Mucosa of descending colon (tissue), 3 donors: ENCODE data around the gene ZBED6. TPM values are rescaled to one million over a fixed set of nuclear protein-coding genes. Genes with fewer than 3 reads are reported as not detected.
"Not testable (repeated sequence)": the region's sequence is repeated elsewhere in the genome, so short reads cannot be mapped to it uniquely, and the experiment has no call there.

ENCODE experiments used
- ATAC-seq: fragments of 200-7000 bp; cut with Tn5 transposase; one replicate; pipeline ENCODE4 v1.9.1; 2020; ENCODE audit warnings: mild to moderate bottlenecking, moderate library complexity
- DNase-seq, 3 donors: peaks; one replicate each; pipeline ENCODE4 v3.0.0-alpha.2; 2020
- H3K36me3 ChIP-seq: fragments of 200-600 bp; one replicate; pipeline ENCODE4 v1.8.0; 2021; ENCODE audit warnings: low read depth, mild to moderate bottlenecking
- H3K4me1 ChIP-seq: fragments of 200-600 bp; one replicate; pipeline ENCODE4 v1.8.0; 2021; ENCODE audit warnings: low read depth, mild to moderate bottlenecking
- H3K4me3 ChIP-seq: fragments of 200-600 bp; one replicate; pipeline ENCODE4 v1.8.0; 2021; ENCODE audit warnings: mild to moderate bottlenecking
- H3K9me3 ChIP-seq: fragments of 200-600 bp; one replicate; pipeline ENCODE4 v1.8.0; 2021; ENCODE audit warnings: mild to moderate bottlenecking
- intact Hi-C, 2 donors: fragments of 100-400 bp; cut with DNase I in 1 of 2; cut with micrococcal nuclease in 1 of 2; formaldehyde crosslinking; loops; one replicate each; pipeline versions ENCODE4 v1.11.0 to v1.11.1; 2022; cut with DNase I, micrococcal nuclease
- total RNA-seq, 3 donors: library from RNA; stranded (reverse); fragmentation: NEBNext Ultra II Directional in 2 of 3; extraction: Animal tissue kit (Norgen Biotek cat#: 25700) in 2 of 3; gene quantifications; one replicate each; pipeline versions ENCODE4 v1.2.1 to v1.2.4, GENCODE V29; 2021 to 2023
- TF ChIP-seq, protein P1 (sequence below): fragments of 200-600 bp; IDR thresholded peaks from one replicate; pipeline ENCODE4 v1.8.0; 2022; ENCODE audit warnings: antibody characterized with exemption, mild to moderate bottlenecking
- donor health status: DM: no; HTN: no; CAD: no; lungs with moderate emphysema.
- donor health status: DM: no; HTN: no; CAD: no.
- donor health status: DM: no; HTN: yes; CAD: no.

The ZBED6 gene
- total RNA-seq, 3 donors from 2014 or later = 23.9 to 33.7 (median 27.2) TPM

DNA sequence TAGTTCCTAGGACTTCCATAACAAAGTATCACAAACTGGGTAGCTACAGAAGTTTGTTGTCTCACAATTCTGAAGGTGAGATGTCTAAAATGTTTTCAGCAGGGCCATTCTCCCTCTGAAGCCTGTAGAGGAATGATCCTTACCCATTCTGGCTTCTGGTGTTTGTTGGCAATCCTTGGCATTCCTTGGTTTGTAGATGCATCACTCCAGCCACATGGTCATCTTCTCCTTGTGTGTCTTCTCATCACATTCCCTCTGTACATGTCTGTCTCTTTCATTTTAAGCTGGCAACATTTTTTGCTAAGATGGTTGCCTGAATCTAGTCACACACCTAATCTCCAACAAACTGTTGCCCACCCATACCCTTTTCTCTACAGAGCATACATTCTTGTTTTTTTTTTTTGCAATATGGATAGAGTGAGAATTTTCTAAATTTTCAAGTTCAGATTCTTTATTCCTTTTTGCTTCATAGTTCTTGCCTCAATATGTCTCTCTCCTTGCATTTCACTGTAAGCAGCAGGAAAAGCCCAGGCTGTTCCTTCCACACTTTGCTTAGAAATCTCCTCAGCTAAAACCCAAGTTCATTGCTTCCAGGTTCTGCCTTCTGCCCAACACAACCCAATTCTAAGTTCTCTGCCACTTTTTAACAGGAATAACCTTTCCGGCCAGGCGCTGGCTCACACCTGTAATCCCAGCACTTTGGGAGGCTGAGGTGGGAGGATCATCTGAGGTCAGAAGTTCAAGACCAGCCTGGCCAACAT, 18.3 kb downstream of the ZBED6 start:
- Histone ChIP-seq H3K36me3 (peaks cover 14% of the 10 kb centered on the region), H3K4me1 (no peaks in the 10 kb centered on the region), H3K4me3 (no peak overlapping the region), H3K9me3 (no peaks in the 10 kb centered on the region)
- no peak for ATAC-seq
- intact Hi-C loops = no loop called here
- TF ChIP-seq, protein P1, sequence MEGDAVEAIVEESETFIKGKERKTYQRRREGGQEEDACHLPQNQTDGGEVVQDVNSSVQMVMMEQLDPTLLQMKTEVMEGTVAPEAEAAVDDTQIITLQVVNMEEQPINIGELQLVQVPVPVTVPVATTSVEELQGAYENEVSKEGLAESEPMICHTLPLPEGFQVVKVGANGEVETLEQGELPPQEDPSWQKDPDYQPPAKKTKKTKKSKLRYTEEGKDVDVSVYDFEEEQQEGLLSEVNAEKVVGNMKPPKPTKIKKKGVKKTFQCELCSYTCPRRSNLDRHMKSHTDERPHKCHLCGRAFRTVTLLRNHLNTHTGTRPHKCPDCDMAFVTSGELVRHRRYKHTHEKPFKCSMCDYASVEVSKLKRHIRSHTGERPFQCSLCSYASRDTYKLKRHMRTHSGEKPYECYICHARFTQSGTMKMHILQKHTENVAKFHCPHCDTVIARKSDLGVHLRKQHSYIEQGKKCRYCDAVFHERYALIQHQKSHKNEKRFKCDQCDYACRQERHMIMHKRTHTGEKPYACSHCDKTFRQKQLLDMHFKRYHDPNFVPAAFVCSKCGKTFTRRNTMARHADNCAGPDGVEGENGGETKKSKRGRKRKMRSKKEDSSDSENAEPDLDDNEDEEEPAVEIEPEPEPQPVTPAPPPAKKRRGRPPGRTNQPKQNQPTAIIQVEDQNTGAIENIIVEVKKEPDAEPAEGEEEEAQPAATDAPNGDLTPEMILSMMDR = no peak
- DNase-seq = no peak

DNA sequence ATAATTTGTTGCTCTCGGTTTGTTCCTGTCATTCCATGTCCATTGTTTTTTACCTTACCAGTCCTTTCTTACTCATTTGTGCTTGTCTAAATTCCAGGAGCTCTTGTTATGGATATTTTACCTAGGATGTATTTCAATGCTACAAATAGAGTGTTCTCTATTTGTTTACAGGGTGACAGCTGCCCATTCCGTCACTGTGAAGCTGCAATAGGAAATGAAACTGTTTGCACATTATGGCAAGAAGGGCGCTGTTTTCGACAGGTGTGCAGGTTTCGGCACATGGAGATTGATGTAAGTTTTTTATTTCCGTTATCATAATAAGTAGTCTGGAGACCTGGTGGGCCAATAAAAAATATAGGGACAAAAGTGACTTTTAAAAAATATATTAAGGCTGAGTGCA, 23.0 kb downstream of the ZBED6 start:
- intact Hi-C loops = no loop called here
- ATAC-seq = no peak
- H3K4me3 ChIP-seq = no peak overlapping the region
- no peaks in the 10 kb centered on the region for H3K4me1 ChIP-seq
- no peak for DNase-seq
- no peaks in the 10 kb centered on the region for H3K9me3 ChIP-seq
- TF ChIP-seq, protein P1 = no peak
- H3K36me3 ChIP-seq = peaks cover 18% of the 10 kb centered on the region

DNA sequence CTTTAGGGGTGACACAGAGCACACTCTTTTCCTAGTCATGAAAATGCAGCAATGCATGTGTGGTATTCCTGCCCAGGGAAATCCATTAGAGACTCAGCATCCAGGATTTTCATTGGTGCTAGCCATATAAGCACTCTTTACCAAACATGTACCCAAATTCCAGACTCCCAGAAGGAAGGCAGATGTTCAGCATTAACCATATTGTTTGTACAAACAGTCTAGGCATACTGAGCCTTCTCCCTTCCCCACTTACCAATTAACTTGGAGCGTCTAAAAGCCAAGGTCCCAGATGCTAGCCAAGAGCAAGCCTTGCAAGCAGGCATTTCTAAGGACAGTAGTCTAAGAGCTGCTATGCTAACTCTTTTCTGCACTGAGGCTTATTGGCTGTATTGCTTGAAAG, 27.9 kb downstream of the ZBED6 start:
- no peaks in the 10 kb centered on the region for H3K4me1 ChIP-seq
- no peak for DNase-seq
- TF ChIP-seq, protein P1 = no peak
- no peak overlapping the region for H3K4me3 ChIP-seq
- intact Hi-C loops = no loop called here
- ATAC-seq = no peak
- H3K36me3 ChIP-seq = peaks cover 9% of the 10 kb centered on the region
- H3K9me3 ChIP-seq = no peaks in the 10 kb centered on the region

DNA sequence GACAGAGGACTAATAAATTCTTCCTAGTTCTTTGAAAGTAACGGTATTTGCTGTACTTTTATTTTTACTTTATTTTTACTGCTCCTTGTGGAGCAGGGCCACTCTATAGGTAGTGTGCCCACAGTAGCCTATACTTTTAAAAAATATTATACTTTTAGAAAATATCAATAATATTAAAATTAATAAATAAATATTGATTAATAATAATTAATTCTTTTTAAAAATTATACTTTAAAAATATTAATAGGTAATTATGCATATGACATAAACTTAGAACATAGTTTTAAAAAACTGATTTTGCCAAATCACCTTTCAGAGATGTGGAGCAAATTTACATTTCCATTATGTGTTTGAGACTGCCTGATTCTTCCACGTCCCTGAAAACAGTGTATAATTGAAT, 30.8 kb downstream of the ZBED6 start:
- Histone ChIP-seq H3K9me3 (no peaks in the 10 kb centered on the region), H3K4me3 (no peak overlapping the region), H3K4me1 (no peaks in the 10 kb centered on the region), H3K36me3 (peaks cover 9% of the 10 kb centered on the region)
- ATAC-seq (no peak), DNase-seq (no peak)
- TF ChIP-seq, protein P1 = no peak
- intact Hi-C loops = no loop called here

DNA sequence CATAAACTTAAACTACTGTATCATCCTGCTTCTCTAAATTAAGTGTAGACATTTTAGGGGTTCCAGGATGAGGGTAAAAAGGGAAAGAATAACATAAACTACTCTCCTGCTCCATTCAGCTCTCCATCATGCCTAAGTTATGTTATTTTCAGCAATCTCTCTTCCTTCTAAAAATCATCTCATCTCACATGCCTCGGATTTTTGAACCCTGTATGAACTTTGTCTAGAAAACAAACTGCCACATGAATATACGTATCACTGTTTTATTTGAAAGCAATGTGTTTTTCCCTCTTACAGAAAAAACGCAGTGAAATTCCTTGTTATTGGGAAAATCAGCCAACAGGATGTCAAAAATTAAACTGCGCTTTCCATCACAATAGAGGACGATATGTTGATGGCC, 32.6 kb downstream of the ZBED6 start:
- DNase-seq (no peak), ATAC-seq (no peak)
- H3K4me1 ChIP-seq = no peaks in the 10 kb centered on the region
- intact Hi-C loops = no loop called here
- peaks cover 9% of the 10 kb centered on the region for H3K36me3 ChIP-seq
- TF ChIP-seq, protein P1 = no peak
- H3K9me3 ChIP-seq = no peaks in the 10 kb centered on the region
- H3K4me3 ChIP-seq = no peak overlapping the region

DNA sequence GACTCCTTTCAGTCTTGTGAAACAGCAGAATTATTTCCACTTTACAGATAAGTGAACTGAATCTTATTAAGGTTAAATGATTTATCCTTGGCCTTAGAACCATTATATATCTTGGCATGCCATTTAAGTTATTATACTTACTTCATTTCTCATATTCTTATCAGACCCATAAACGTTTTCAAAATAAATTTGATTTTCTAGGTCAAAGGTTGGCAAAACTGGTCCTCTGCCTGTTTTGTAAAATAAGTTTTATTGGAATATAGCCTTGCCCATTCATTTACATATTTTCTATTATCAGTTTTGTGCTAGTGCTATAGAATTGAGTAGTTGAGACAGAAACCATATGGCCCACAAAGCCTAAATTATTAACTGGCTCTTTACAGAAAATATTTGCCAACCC, 33.1 kb downstream of the ZBED6 start:
- Histone ChIP-seq H3K4me1 (no peaks in the 10 kb centered on the region), H3K36me3 (peaks cover 9% of the 10 kb centered on the region), H3K9me3 (no peaks in the 10 kb centered on the region), H3K4me3 (no peak overlapping the region)
- intact Hi-C loops = no loop called here
- DNase-seq (no peak), ATAC-seq (no peak)
- TF ChIP-seq, protein P1 = no peak

DNA sequence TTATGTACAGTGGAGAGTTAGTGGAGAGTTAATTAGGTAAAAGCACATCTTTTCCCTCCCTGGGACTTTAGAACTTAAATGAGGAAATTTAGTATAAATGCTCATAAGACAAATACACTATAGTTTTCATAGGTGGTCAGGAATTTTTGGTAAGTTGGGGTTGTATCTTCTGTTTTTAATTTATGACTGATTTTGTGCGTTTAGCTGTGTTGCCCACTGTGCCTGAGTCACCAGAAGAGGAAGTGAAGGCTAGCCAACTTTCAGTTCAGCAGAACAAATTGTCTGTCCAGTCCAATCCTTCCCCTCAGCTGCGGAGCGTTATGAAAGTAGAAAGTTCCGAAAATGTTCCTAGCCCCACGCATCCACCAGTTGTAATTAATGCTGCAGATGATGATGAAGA, 33.8 kb downstream of the ZBED6 start:
- intact Hi-C loops, ATAC-seq: not testable (repeated sequence)

More for the DNA sequence above, 33.8 kb downstream of the ZBED6 start:
- not testable (repeated sequence) for H3K4me3 ChIP-seq, DNase-seq, H3K9me3 ChIP-seq, H3K36me3 ChIP-seq, H3K4me1 ChIP-seq
